ENCODE results near the gene IL1RL2.

DNA sequence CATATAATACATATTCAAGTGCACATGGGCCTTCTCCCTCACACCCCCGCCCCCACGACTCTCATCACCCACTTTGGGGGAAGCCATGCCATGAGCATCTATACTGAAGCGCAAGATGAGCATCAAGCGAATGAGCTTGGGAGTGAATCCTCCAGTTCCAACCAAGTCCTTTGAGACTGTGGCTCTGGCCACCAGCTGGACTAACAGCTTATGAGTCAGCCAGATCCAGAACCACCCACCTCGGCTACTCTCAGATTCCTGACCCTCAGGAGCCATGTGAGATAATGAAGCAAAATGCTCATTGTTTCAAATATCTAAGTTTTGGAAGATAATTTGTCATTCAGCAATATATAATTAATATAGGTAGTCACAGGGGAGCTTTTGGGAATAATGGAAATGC lies 102.3 kb downstream of the IL1RL2 start:
- TF ChIP-seq, protein P1, sequence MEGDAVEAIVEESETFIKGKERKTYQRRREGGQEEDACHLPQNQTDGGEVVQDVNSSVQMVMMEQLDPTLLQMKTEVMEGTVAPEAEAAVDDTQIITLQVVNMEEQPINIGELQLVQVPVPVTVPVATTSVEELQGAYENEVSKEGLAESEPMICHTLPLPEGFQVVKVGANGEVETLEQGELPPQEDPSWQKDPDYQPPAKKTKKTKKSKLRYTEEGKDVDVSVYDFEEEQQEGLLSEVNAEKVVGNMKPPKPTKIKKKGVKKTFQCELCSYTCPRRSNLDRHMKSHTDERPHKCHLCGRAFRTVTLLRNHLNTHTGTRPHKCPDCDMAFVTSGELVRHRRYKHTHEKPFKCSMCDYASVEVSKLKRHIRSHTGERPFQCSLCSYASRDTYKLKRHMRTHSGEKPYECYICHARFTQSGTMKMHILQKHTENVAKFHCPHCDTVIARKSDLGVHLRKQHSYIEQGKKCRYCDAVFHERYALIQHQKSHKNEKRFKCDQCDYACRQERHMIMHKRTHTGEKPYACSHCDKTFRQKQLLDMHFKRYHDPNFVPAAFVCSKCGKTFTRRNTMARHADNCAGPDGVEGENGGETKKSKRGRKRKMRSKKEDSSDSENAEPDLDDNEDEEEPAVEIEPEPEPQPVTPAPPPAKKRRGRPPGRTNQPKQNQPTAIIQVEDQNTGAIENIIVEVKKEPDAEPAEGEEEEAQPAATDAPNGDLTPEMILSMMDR (conservative IDR thresholded peaks at IDR 0.05; ENCODE audit: low read depth, low read length) = no peak
- no peak for TF ChIP-seq EZH2 (IDR thresholded peaks at IDR 0.05; ENCODE audit: borderline replicate concordance, low read depth, low read length, poor library complexity, severe bottlenecking)
